Measurements from ENCODE around the gene LNX2. TPM values are rescaled to one million over a fixed set of nuclear protein-coding genes. Genes with fewer than 3 reads are reported as not detected.

LNX2 gene
- total RNA-seq, 1 experiment from 2014 or later = 8.0 TPM

- DNase-seq (ENCODE audit: low read depth) = no peak
Measured at GRCh38 chr13:27508802-27509201, 111.5 kb downstream of the LNX2 start.

GRCh38 chr13:27505792-27506191 is 114.5 kb downstream of the LNX2 start:
- no peak for DNase-seq (ENCODE audit: low read depth)

GRCh38 chr13:27504868-27505194 is 115.5 kb downstream of the LNX2 start:
- no peak for DNase-seq (ENCODE audit: low read depth)

- no peak for DNase-seq (ENCODE audit: low read depth)
Measured at GRCh38 chr13:27504128-27504867, 116.0 kb downstream of the LNX2 start.

- no peak for DNase-seq (ENCODE audit: low read depth)
Measured at GRCh38 chr13:27500806-27501534, 119.4 kb downstream of the LNX2 start.

- DNase-seq (ENCODE audit: low read depth) = no peak
Measured at GRCh38 chr13:27497563-27498230, 122.6 kb downstream of the LNX2 start.

GRCh38 chr13:27496536-27497273 is 123.6 kb downstream of the LNX2 start:
- no peak for DNase-seq (ENCODE audit: low read depth)

- DNase-seq (ENCODE audit: low read depth) = no peak
Measured at GRCh38 chr13:27496006-27496405, 124.3 kb downstream of the LNX2 start.

Other genes starting within 250 kb of the LNX2 start
- 108 and 127 TPM in 2 replicates for gene GTF3A, start 195.9 kb downstream of the LNX2 start, total RNA-seq (2014; rRNA removed; shearing (Covaris generic))
- gene MTIF3, start 170.0 kb downstream of the LNX2 start, total RNA-seq (2014; rRNA removed; shearing (Covaris generic)) = 25.0 and 40.3 TPM in 2 replicates
- gene POLR1D, start 1.4 kb upstream of the LNX2 start, total RNA-seq (2014; rRNA removed; shearing (Covaris generic)) = 168 and 203 TPM in 2 replicates
- not detected in 2 replicates for gene GSX1, start 172.0 kb upstream of the LNX2 start, total RNA-seq (2014; rRNA removed; shearing (Covaris generic))